ENCODE data around the gene PRR14L.
"Not testable (repeated sequence)": the region's sequence is repeated elsewhere in the genome, so short reads cannot be mapped to it uniquely, and the experiment has no call there.

The PRR14L gene

GRCh38 chr22:31749636-31750364, at the start of gene PRR14L:
Gene PRR14L (minus strand): TSS chr22:31750132. CDS start chr22:31738860, 11,272 bp downstream.
- TF ChIP-seq, protein P1, sequence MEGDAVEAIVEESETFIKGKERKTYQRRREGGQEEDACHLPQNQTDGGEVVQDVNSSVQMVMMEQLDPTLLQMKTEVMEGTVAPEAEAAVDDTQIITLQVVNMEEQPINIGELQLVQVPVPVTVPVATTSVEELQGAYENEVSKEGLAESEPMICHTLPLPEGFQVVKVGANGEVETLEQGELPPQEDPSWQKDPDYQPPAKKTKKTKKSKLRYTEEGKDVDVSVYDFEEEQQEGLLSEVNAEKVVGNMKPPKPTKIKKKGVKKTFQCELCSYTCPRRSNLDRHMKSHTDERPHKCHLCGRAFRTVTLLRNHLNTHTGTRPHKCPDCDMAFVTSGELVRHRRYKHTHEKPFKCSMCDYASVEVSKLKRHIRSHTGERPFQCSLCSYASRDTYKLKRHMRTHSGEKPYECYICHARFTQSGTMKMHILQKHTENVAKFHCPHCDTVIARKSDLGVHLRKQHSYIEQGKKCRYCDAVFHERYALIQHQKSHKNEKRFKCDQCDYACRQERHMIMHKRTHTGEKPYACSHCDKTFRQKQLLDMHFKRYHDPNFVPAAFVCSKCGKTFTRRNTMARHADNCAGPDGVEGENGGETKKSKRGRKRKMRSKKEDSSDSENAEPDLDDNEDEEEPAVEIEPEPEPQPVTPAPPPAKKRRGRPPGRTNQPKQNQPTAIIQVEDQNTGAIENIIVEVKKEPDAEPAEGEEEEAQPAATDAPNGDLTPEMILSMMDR (IDR thresholded peaks at IDR 0.05; ENCODE audit: borderline replicate concordance, insufficient read depth, low read depth, low read length) = no peak
- H3K4me3 ChIP-seq (ENCODE audit: low read depth, low read length) = peak within 1 kb of the TSS; percentile 99

DNA sequence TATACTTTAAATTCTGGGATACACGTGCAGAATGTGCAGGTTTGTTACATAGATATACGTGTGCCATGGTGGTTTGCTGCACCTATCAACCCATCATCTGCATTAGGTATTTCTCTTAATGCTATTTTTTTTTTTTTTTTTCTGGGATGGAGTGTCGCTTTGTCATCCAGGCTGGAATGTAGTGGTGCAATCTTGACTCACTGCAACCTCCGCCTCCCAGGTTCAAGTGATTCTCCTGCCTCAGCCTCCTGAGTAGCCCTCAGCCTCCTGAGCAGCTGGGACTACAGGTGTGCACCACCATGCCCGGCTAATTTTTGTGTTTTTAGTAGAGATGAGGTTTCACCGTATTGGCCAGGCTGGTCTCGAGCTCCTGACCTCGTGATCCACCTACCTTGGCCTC, 49.4 kb upstream of the PRR14L start:
- not testable (repeated sequence) for H3K4me3 ChIP-seq (ENCODE audit: low read depth, low read length)

- TF ChIP-seq, protein P1 (IDR thresholded peaks at IDR 0.05; ENCODE audit: borderline replicate concordance, insufficient read depth, low read depth, low read length) = 0 out of 2 replicates have a peak, but pooled peaks have one; percentile 2
- H3K4me3 ChIP-seq (ENCODE audit: low read depth, low read length) = no peak overlapping the region
Measured at GRCh38 chr22:31790240-31790639, 40.3 kb upstream of the PRR14L start.

- no peak overlapping the region for H3K4me3 ChIP-seq (ENCODE audit: low read depth, low read length)
- TF ChIP-seq, protein P1 (IDR thresholded peaks at IDR 0.05; ENCODE audit: borderline replicate concordance, insufficient read depth, low read depth, low read length) = no peak
Measured at GRCh38 chr22:31789803-31790202, 39.9 kb upstream of the PRR14L start.

DNA sequence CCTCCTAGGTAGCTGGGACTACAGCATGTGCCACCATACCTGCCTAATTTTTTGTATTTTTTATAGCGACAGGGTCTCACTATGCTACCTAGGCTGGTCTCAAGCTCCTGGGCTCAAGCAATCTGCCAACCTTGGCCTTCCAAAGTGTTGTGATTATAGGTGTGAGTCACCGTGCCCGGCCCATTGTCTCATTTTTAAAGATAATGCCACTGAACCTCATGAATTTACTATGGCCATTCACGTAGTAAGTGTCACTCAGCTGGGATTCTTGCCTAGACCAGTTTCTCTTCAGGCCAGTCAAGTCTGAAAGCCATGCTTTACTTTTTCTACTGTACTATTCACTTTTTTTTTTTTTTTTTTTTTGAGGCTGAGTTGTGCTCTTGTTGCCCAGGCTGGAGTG, 26.3 kb upstream of the PRR14L start:
- H3K4me3 ChIP-seq (ENCODE audit: low read depth, low read length) = no peak overlapping the region
- TF ChIP-seq, protein P1 (IDR thresholded peaks at IDR 0.05; ENCODE audit: borderline replicate concordance, insufficient read depth, low read depth, low read length) = no peak

DNA sequence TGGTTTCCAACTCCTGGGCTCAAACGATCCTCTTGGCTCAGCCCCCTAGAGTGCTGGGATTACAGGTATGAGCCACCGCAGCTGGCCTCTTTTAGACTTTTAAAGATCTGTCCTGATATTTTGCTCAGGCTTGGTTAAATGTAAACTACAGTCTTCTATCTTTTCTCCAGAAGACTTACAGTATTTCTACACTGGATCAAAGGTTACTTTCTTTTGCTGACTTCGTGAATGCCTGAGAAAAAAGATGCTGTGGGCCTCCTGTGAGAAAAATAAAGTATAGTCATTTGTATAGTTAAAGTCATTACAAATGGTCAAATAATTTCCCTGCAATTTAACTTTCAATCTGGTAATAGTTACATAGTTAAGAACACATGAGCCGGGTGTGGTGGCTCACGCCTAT, 23.5 kb upstream of the PRR14L start:
- no peak overlapping the region for H3K4me3 ChIP-seq (ENCODE audit: low read depth, low read length)
- TF ChIP-seq, protein P1 (IDR thresholded peaks at IDR 0.05; ENCODE audit: borderline replicate concordance, insufficient read depth, low read depth, low read length) = no peak

DNA sequence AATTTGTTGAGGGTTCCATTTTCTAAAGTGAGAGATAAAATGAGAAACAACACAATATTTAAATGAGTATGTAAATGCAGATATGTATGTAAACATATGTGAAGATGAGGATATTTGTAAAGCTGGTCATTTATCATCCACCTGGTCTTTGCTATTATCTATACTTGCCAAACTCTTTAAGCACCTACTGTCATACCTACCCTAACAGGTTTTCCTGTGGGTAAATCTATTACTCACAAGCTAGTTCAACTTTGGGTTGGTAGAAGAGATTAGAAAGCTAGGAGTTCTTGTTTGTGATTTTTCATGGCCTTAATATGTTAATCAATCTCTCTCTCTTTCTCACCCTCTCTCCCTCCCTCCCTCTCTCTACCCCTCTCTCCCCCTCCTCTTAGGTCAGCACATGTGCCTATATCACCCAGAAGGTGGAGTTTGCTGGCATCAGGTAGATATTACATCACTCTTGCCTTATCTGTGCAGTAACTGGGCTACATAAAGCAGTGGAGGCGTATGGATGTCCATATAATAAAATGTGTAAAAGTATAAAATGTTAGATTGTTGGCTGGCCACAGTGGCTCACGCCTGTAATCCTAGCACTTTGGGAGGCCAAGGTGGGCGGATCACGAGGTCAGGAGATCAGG, 18.6 kb upstream of the PRR14L start:
- no peak overlapping the region for H3K4me3 ChIP-seq (ENCODE audit: low read depth, low read length)
- TF ChIP-seq, protein P1 (IDR thresholded peaks at IDR 0.05; ENCODE audit: borderline replicate concordance, insufficient read depth, low read depth, low read length) = no peak

All from GM12875 (cell line).